NCI-H82 treated with DMSO at 0.1 percent for 48 hours (cell line): ENCODE measurements around the gene ZBTB16.
A peak's percentile ranks its signal among the peaks of the same experiment; 100 is the strongest.

ENCODE experiments used
- DNase-seq: peaks from one replicate; lab custom pipeline; 2025; ENCODE audit not compliant: unreplicated experiment; lab: John Stamatoyannopoulos, UW

ZBTB16 gene

GRCh38 chr11:114199051-114199450 is 139.5 kb downstream of the ZBTB16 start:
- DNase-seq, result no peak

DNA sequence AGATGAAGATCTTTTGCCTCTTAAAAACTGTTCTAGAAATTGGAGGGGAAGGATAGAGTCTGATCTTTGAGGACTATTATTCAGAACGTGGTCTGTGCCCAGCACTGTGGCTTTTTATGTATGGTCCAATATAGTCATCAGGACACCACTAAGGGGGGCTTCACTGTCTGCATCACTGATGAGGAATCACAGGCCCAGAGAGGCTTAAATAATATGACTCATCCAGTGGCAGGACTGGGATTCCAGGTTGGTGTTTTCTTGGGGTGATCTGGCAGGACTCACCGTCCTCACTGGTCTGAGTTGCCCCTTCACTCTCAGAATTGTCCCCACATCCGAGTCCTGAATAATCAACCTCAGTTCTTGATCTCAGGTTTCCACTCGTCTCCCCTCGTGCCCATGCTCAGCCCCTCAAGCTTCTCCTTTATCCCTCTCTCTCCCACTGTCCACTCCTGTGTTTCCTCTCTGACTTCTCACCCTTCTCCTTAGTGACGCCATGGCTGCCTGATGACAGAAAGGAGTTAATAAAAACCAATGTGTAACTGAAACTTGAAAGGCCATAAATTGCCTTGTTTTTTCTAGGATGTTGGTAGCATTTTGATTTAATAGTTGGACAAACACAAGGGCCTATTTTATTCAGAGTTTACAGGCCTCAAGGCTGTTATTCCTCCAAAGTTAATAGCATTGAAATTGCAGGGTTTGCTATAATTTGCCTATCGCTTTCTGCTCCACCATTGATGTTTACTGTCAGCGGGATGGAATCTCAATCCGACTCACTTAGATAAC is 141.0 kb downstream of the ZBTB16 start:
- no peak for DNase-seq

GRCh38 chr11:114201219-114201618 is 141.7 kb downstream of the ZBTB16 start:
- DNase-seq, result no peak

DNA sequence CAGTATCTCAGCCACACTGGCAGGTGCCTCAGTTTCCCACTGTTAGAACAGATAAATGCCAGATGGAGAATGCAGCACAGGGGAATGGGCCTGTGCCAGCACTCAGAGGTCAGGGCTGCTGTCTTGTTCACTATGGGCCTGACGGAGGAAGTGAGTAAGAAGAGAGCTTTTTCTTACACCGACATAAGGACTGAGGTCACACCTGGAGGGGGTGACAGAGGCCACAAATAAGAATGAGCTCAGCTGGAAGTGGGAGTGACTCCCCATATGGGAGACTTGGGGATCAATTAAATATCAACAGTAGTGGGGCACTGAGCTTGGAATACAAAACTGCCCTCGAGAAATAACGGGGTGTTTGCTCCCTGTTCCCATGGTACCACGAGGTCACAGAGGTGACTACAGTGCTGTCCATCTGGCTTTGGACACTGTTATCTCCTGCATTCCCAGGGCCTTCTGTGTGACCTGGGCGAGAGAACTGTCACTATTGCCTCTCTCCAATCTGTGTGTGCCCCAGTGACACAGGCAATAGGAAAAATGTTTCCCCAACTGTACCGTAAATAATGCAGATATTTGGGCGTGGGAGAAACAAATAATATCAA is 142.6 kb downstream of the ZBTB16 start:
- no peak for DNase-seq

DNA sequence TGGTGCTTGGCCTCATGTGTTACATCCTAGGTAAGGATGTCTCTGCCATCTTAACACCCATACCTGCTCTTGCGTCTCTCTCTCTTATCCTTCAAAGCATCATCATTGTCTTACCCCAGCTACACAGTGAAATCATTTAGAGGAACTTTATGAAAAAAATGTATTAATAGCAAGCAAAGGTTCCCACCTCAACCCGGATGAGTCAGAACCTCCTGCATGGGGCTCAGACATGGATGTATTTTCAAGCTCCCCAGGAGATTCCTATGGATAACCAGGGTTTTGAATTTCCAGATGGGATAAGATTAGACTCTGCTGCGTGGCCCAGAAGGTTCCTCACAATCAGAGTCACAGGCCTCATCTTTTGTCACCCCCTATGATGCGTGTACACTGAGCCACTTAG is 147.6 kb downstream of the ZBTB16 start:
- no peak for DNase-seq

GRCh38 chr11:114208377-114208776 is 148.9 kb downstream of the ZBTB16 start:
- no peak for DNase-seq

GRCh38 chr11:114209343-114209742 is 149.8 kb downstream of the ZBTB16 start:
- DNase-seq, result no peak

- DNase-seq, result no peak
Measured at GRCh38 chr11:114209904-114210303, 150.4 kb downstream of the ZBTB16 start.

DNA sequence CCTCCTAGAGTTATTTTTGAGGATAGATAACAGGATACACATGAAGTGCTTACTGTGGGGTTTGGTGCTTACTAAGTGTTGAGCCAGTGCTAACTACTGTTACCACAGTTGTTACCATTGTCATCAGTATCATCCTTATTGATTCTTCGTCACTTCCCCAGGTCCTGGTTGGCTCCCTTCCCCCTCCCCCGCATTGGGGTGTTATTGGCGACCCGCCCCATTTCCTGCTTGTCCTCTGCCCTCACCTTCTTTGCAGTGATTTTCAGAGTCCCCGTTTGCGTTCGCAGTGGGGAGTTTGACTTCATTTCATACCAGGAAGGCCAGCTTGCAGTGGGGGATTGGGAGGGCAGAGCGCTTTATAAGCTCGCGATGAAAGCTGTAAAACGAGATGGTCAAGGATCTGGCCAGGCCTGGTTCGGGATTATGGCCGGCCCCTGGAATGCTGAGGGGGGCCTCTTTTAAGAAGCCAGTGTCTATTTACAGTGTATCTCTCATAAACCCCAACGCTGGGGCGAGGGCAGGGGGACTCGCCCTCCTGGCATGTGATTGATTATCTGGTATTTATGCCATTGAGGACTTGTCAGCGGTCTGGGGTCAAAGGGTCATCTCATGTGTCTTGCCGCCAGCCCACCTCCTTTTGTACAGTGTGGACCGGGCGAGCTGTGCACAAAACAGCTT is 152.1 kb downstream of the ZBTB16 start:
- no peak for DNase-seq

DNA sequence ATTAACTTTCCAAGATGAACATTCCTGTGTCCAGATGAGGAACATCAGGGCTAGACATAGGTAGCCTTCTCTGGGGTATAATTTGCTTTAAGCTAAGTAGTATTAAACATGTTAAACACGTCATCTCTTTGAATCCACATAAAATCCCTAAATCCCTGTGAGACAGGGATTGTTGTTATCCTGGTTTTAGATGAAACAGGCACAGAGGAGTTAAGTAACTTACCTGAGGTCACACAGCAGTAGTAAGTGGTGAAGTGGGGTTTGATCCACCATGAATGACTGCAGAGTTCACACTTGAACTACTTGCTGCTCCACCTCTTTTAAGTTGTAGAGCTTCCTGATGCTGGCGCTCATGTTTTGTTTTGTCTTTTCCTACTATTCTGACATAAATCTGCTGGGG is 154.1 kb downstream of the ZBTB16 start:
- no peak for DNase-seq

GRCh38 chr11:114215428-114215827 is 155.9 kb downstream of the ZBTB16 start:
- DNase-seq, result no peak

DNA sequence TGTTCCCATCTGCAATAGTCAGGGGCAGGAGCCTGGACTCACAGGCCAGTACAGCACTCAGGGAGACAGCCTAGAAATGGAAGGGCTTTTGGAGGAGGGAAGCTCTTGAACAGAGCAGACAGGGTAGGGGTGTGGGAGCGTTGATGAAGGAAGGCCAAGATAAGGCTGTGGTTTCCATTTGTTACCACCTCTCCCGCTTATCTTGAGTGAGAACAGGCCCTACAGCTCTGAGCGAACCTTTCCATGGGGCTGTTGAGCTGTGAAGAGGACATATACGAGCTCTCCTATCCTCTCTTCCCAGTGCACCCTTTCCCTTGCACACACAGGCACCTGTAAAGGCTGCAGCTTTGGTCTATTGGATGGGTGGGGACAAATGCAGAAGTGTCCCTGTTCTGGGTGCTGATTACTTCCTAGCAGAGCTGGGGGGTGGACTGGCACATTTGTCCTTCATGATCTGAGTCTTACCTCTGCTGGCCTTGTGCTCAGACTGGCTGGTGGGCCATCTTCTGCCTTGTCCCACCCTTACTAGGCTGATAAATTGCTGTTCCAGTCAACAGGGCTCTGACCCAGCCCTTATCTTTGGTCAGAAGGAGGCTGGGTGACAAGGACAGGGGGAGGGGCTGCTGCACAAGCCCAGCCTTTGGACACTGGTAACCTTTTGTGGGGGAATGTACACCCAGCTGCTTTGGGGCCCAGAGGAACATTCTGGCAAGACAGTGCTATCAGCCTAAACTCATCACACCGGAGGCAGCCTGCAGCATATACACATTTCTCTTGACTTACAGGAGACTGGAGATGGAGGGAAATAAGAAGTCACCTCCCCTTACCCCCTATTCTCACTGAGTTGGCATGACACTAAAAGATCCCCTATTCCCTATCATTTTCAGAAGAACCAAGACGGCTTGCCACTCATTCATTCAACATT is 156.6 kb downstream of the ZBTB16 start:
- DNase-seq, result no peak

- no peak for DNase-seq
Measured at GRCh38 chr11:114216796-114217180, 157.3 kb downstream of the ZBTB16 start.

GRCh38 chr11:114218508-114218907 is 159.0 kb downstream of the ZBTB16 start:
- DNase-seq, result no peak

DNA sequence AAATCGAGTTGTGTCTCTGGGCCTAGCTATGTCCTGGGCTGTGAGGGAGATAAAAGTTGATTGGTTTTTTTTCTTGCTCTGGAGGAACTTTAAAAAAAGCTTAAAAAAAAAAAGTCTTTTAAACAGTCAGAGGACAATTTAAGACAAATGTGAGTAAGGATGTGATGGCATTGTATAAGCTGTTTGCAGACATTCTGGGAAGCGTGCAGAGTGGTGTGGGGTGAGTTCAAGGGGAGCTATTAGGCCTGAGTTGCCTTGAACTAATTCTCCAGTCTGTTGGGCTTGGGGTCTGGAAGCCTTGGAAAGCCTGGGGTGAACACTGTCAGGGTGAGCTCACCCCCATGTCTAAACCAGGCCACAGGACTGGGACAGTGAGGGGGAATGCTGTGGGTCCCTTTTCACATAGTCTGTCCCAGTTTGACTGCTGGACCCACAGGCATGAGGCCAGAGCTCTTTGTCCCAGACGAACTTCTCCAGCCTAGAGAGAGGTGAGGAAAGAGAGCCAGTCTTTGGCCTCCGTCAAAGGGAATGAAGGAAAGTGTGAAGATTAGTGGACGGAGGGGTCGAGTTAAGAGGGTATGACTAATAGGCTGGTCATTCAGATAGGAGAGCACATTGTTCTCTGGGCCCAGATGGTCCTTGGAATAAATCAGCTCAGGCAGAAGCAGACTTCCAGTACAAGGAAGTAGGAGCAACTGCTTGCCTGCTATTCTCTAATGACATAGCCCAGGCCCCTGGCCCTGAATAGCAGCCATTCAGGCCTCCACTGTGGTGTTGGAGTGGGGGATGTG is 160.2 kb downstream of the ZBTB16 start:
- peak; percentile 61 for DNase-seq

DNA sequence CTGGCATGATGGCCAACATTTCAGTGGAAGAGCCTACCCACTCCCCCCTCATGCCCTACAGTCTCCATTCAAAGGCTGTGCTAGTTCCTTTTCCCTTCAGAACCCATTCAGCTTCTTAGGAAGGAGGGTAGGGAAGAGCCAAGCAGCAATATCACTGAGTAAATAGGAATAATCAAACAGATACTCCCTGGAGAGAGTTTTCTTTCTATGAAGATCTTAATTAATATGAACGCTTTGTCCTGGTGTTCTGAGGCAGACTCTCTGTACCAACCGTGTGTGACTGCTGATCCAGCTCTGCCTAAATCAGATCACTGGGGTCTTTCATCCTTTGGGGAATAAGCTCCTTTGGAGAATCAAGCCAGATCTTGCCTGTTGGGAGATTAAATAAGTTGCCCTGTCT is 161.5 kb downstream of the ZBTB16 start:
- DNase-seq, result peak; percentile 41

GRCh38 chr11:114225661-114226060 is 166.2 kb downstream of the ZBTB16 start:
- DNase-seq, result no peak

GRCh38 chr11:114226356-114226755 is 166.8 kb downstream of the ZBTB16 start:
- no peak for DNase-seq

DNA sequence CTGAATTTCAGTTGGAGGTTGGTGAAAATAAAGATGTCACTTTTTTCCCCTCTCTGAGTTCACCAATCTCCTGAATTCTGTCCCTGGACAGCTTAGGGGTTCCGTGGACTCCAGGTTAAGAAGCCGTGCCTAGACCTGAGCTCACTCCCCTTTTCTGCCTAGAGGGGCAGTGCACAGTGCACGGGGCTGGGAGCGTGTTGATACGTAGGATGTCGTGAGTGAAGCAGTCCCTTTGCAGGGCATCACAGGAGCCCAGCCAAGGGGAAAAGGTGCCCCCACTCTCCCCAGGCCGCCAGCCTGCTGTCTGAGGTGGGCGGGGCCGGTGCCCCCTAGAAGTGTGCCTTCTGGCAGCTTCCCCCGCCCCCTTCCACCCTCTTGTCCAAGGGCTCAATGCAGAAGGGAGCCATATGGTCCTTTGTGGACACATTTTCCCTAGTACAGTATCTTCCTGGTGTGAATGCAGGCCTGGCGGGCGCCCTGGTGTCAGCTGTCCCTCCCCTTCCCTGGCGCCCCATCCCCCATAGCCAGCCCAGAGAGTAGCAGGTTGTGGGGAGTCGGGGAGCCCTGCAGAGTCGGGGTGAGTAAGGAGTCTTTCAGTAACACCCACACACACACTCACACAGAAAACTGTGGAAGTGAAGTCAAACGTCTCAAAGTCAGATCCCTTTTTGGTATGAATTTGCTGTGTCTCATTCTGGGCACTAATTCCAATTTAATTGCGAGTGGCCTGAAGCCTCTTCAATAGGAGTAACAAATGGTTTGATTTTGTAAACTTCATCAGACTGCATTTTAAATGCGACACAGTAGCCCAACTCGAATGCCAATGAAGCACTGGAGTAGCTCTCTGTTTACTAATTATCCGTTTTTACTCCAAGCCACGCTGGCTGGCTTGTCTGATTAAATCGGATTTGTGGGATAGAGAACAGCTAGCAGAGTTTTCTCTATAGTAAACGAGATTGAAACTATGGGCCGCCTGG is 169.2 kb downstream of the ZBTB16 start:
- DNase-seq, result peak; percentile 82
